Fibroblast of skin of left biceps (primary cell): ENCODE results near the gene FAM50B.

Experiments
- DNase-seq, 2 experiments: peaks; one replicate each; pipeline ENCODE4 v3.0.0-alpha.2; 2013; ENCODE audit warnings: low read depth in 2 of 2

FAM50B gene

GRCh38 chr6:3895312-3895653, 46.1 kb downstream of the FAM50B start:
- no peak for DNase-seq

- no peak for DNase-seq
Observed at GRCh38 chr6:3895805-3896204, 46.6 kb downstream of the FAM50B start.

DNA sequence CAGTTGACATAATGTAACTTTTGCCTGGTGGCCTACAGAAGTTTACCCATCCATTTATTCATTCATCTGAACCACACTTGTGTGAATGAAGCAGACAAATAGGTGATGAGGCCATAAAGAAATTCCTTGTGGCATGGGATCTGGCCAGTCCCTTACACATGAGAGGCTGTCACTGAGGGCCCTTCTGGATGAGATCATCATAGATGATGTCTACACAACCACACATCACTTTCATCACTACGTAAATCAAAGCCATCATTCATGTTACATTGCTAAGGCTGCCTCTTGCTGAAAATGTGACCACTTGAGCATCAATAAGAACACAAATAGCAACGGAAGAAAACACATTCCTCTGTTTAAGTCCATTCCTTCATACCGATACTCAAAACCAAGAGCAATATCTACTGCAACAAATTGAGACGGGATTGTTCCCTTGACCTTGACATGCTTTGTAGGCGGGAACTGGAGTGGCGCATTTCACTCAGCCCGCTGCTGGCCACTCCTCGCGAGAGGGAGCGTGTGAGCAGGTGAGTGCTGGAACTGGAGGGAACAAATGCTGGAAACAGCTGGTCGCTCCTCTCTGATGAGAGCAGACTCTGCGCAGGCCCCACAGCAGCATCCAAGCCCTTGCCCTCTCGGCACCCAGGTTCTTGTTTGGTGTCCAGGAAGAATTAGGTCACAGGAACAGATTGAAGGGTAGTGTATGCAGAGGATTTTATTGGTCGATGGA, 49.3 kb downstream of the FAM50B start:
- DNase-seq: no peak

DNA sequence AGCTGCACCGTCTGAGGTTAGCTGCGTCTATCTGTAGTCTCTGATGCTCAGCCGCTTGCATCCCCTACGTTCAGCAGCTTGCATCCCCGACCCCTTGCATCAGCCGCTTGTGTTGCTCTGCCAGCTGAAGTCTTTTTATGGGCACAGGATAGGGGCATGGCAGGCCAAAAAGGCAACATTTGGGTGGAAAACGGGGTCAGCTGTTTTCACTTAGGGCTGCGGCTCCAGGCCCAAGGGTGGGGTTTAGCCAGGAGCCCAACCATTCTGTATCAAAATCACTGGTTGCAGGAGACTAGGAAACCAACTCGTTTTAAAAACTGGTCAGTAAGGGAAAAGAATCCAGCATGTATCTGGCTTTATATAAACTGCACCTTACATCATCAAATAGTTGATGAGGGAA, 49.9 kb downstream of the FAM50B start:
- no peak for DNase-seq

- DNase-seq: no peak
Observed at GRCh38 chr6:3899970-3900439, 50.8 kb downstream of the FAM50B start.
